Stimulated activated CD4-positive, alpha-beta T cell treated with anti-CD3 and anti-CD28 coated beads, Interleukin-2, amount 100 ng/mL, for 48 hours (primary cell): ENCODE measurements around the gene TCF7L2.

Source experiments
- DNase-seq, 2 donors: peaks; one replicate each; pipeline ENCODE4 v3.0.0-alpha.2; 2020

Gene TCF7L2

GRCh38 chr10:113073549-113074189 lies 123.6 kb downstream of the TCF7L2 start:
- DNase-seq: no peak

- no peak for DNase-seq
Observed at GRCh38 chr10:113076949-113077348, 126.9 kb downstream of the TCF7L2 start.

- DNase-seq: no peak
Observed at GRCh38 chr10:113078282-113078907, 128.3 kb downstream of the TCF7L2 start.

GRCh38 chr10:113080061-113080924 lies 130.2 kb downstream of the TCF7L2 start:
- no peak for DNase-seq

GRCh38 chr10:113080925-113081229 lies 130.8 kb downstream of the TCF7L2 start:
- no peak for DNase-seq

- DNase-seq: no peak
Observed at GRCh38 chr10:113084031-113084430, 134.0 kb downstream of the TCF7L2 start.

- no peak for DNase-seq
Observed at GRCh38 chr10:113085776-113086175, 135.7 kb downstream of the TCF7L2 start.

GRCh38 chr10:113086282-113086681 lies 136.2 kb downstream of the TCF7L2 start:
- DNase-seq: no peak

- DNase-seq: no peak
Observed at GRCh38 chr10:113087165-113088029, 137.3 kb downstream of the TCF7L2 start.

GRCh38 chr10:113088194-113088593 lies 138.1 kb downstream of the TCF7L2 start:
- DNase-seq: no peak

GRCh38 chr10:113089551-113089950 lies 139.5 kb downstream of the TCF7L2 start:
- no peak for DNase-seq

- no peak for DNase-seq
Observed at GRCh38 chr10:113091920-113092319, 141.9 kb downstream of the TCF7L2 start.

- DNase-seq: no peak
Observed at GRCh38 chr10:113093188-113094113, 143.4 kb downstream of the TCF7L2 start.

- DNase-seq: no peak
Observed at GRCh38 chr10:113094114-113094486, 144.1 kb downstream of the TCF7L2 start.

- DNase-seq: no peak
Observed at GRCh38 chr10:113095419-113096127, 145.5 kb downstream of the TCF7L2 start.

- no peak for DNase-seq
Observed at GRCh38 chr10:113096128-113096996, 146.3 kb downstream of the TCF7L2 start.

GRCh38 chr10:113097036-113097435 lies 147.0 kb downstream of the TCF7L2 start:
- DNase-seq: no peak

- no peak for DNase-seq
Observed at GRCh38 chr10:113099431-113100183, 149.6 kb downstream of the TCF7L2 start.

GRCh38 chr10:113100281-113100680 lies 150.2 kb downstream of the TCF7L2 start:
- no peak for DNase-seq
